NT2/D1 (cell line): ENCODE measurements around the gene ABCD3.

Source experiments
- YY1 ChIP-seq: IDR thresholded peaks from 2 replicates; pipeline ENCODE4 v1.6.1; 2011; ENCODE audit not compliant: insufficient read length, insufficient read depth
- ZNF274 ChIP-seq: IDR thresholded peaks from 2 replicates; pipeline ENCODE4 v1.6.1; 2011; ENCODE audit warnings: mild to moderate bottlenecking, low read depth, low read length

DNA sequence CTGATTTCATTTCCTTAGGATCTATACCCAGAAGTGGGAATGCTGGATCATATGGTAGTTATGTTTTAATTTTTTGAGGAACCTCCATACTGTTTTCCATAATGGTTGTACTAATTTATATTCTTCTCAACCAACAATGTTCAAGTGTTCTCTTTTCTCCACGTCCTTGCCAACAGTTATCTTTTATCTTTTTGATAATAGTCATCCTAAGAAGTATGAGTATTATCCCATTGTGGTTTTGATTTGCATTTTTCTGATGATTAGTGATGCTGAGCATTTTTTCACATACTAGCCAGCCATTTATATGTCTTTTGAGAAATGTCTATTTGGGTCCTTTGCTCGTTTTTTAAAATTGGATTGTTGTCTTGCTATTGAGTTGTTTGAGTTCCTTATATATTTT, 38.5 kb downstream of the ABCD3 start:
- no peak for TF ChIP-seq YY1
- TF ChIP-seq ZNF274, result no peak
